Activated B cell treated with CpG ODN at 0.5 μM for 24 hours (primary cell): ENCODE data around the gene CRACR2B. TPM values are rescaled to one million over a fixed set of nuclear protein-coding genes. Genes with fewer than 3 reads are reported as not detected.
A peak's percentile ranks its signal among the peaks of the same experiment; 100 is the strongest.

ENCODE experiments used
- ATAC-seq: fragments of 200-7000 bp; cut with Tn5 transposase; one replicate; pipeline ENCODE4 v1.10.0; 2021; ENCODE audit warnings: low read depth, mild to moderate bottlenecking, moderate library complexity
- CTCF ChIA-PET: fragments of 350-600 bp; sonication (Branson Sonifier 250); formaldehyde crosslinking; loops from one replicate; lab custom pipeline; 2021; ENCODE audit warnings: antibody characterized with exemption; lab: Charles Lee
- POLR2A ChIA-PET: fragments of 350-600 bp; sonication (Branson Sonifier 250); formaldehyde crosslinking; loops from one replicate; lab custom pipeline; 2021; ENCODE audit warnings: antibody characterized with exemption; lab: Charles Lee
- DNase-seq: peaks from one replicate; pipeline ENCODE4 v3.0.0; 2022
- H3K27ac Mint-ChIP-seq: one replicate; pipeline ENCODE4 v1.8.0; 2020; ENCODE audit warnings: mixed read lengths
- H3K27me3 Mint-ChIP-seq: one replicate; pipeline ENCODE4 v1.8.0; 2021; ENCODE audit warnings: mixed read lengths
- H3K36me3 Mint-ChIP-seq: one replicate; pipeline ENCODE4 v1.8.0; 2021; ENCODE audit warnings: low read depth, mixed read lengths
- H3K4me1 Mint-ChIP-seq: one replicate; pipeline ENCODE4 v1.8.0; 2021; ENCODE audit warnings: mixed read lengths
- H3K4me3 Mint-ChIP-seq: one replicate; pipeline ENCODE4 v1.8.0; 2020; ENCODE audit warnings: mild to moderate bottlenecking, mixed read lengths
- H3K9me3 Mint-ChIP-seq: one replicate; pipeline ENCODE4 v1.8.0; 2020; ENCODE audit warnings: mixed read lengths
- CTCF ChIP-seq: fragments of 200-600 bp; IDR thresholded peaks from one replicate; pipeline ENCODE4 v1.8.0; 2022; ENCODE audit warnings: antibody characterized with exemption, mild to moderate bottlenecking
- intact Hi-C: fragments of 100-400 bp; cut with micrococcal nuclease; formaldehyde crosslinking; loops from one replicate; pipeline ENCODE4 v1.15.1; 2024
- total RNA-seq: library from RNA; stranded (reverse); gene quantifications from 2 replicates; pipeline ENCODE4 v1.2.3, GENCODE V29; 2022

The CRACR2B gene
- total RNA-seq, 1 donor from 2014 or later, result 4.5 TPM

GRCh38 chr11:843818-844692 lies 16.3 kb downstream of the CRACR2B start:
- CTCF ChIA-PET, result interaction anchor here (1.2 to 1.3 kb wide), 2 partner anchors 9 to 24 kb away, joined by 4 read pairs; no protein-coding TSS in a partner anchor
- H3K27me3 Mint-ChIP-seq, result peaks cover 7% of the 10 kb centered on the region
- H3K4me1 Mint-ChIP-seq, result peaks cover 40% of the 10 kb centered on the region
- no peak for DNase-seq
- peak overlapping the region; percentile 72 for H3K4me3 Mint-ChIP-seq
- no peak for ATAC-seq
- POLR2A ChIA-PET, result interaction anchor here (1.2 to 2.6 kb wide), 7 partner anchors 11 to 728 kb away, joined by 3 to 45 read pairs (median 4); partner anchors contain the start of genes CD151, CHID1, CRACR2B and DUSP8
- no peaks in the 10 kb centered on the region for H3K9me3 Mint-ChIP-seq
- no peak for TF ChIP-seq CTCF
- peaks cover 20% of the 10 kb centered on the region for H3K36me3 Mint-ChIP-seq
- no peak overlapping the region for H3K27ac Mint-ChIP-seq
- intact Hi-C loops, result loop anchor here (2.0 to 10.0 kb wide), 3 partner anchors 67 to 731 kb away; partner anchors contain the start of genes CHID1, DUSP8 and GATD1

GRCh38 chr11:844693-845644 lies 17.2 kb downstream of the CRACR2B start:
- no peaks in the 10 kb centered on the region for H3K9me3 Mint-ChIP-seq
- peak overlapping the region; percentile 61 for H3K4me3 Mint-ChIP-seq
- H3K36me3 Mint-ChIP-seq, result peaks cover 12% of the 10 kb centered on the region
- TF ChIP-seq CTCF, result no peak
- no peak overlapping the region for H3K27ac Mint-ChIP-seq
- no peak for DNase-seq
- peaks cover 7% of the 10 kb centered on the region for H3K27me3 Mint-ChIP-seq
- ChIA-PET POLR2A (interaction anchor here (1.2 kb wide), 1 partner anchor 77 kb away, joined by 3 read pairs; no protein-coding TSS in a partner anchor), CTCF (no interaction called here)
- H3K4me1 Mint-ChIP-seq, result peaks cover 41% of the 10 kb centered on the region
- no peak for ATAC-seq
- intact Hi-C loops, result loop anchor here (5.0 to 10.0 kb wide), 3 partner anchors 122 to 730 kb away; partner anchors contain the start of genes BRSK2 and DUSP8

- POLR2A ChIA-PET, result interaction anchor here (1.5 kb wide), 1 partner anchor 18 kb away, joined by 4 read pairs; no protein-coding TSS in a partner anchor
- CTCF ChIA-PET, result no interaction called here
- DNase-seq, result no peak
- Mint-ChIP-seq H3K9me3 (no peaks in the 10 kb centered on the region), H3K27me3 (peaks cover 7% of the 10 kb centered on the region), H3K4me3 (no peak overlapping the region), H3K36me3 (peaks cover 2% of the 10 kb centered on the region), H3K4me1 (peaks cover 31% of the 10 kb centered on the region), H3K27ac (no peak overlapping the region)
- intact Hi-C loops, result loop anchor here (5.0 to 10.0 kb wide), 3 partner anchors 121 to 729 kb away; partner anchors contain the start of genes BRSK2 and DUSP8
- no peak for TF ChIP-seq CTCF
- ATAC-seq, result no peak
Measured at GRCh38 chr11:845872-846495, 18.3 kb downstream of the CRACR2B start.

- Mint-ChIP-seq H3K36me3 (peaks cover 2% of the 10 kb centered on the region), H3K4me1 (peaks cover 25% of the 10 kb centered on the region), H3K9me3 (no peaks in the 10 kb centered on the region), H3K27ac (no peak overlapping the region), H3K27me3 (peaks cover 7% of the 10 kb centered on the region), H3K4me3 (no peak overlapping the region)
- TF ChIP-seq CTCF, result no peak
- ChIA-PET CTCF (interaction anchor here (2.2 kb wide), 1 partner anchor 205 kb away, joined by 11 read pairs; no protein-coding TSS in a partner anchor), POLR2A (interaction anchor here (1.3 to 1.5 kb wide), 2 partner anchors 18 to 27 kb away, joined by 4 to 8 read pairs; no protein-coding TSS in a partner anchor)
- ATAC-seq, result no peak
- no peak for DNase-seq
- intact Hi-C loops, result loop anchor here (5.0 to 10.0 kb wide), 3 partner anchors 121 to 728 kb away; partner anchors contain the start of genes BRSK2 and DUSP8
Measured at GRCh38 chr11:846496-847098, 18.9 kb downstream of the CRACR2B start.
